BJ (cell line): Measurements from ENCODE around the gene ABCC1. TPM values are rescaled to one million over a fixed set of nuclear protein-coding genes. Genes with fewer than 3 reads are reported as not detected.

Experiments
- CTCF ChIA-PET: fragments of 350-600 bp; formaldehyde crosslinking; extraction: SDS; loops from one replicate; lab custom pipeline; 2021; ENCODE audit warnings: antibody characterized with exemption, inconsistent platforms; lab: Yijun Ruan, JAX
- POLR2A ChIA-PET: fragments of 300-600 bp; sonication (Branson Sonifier 250); formaldehyde crosslinking; extraction: SDS; loops from one replicate; lab custom pipeline; 2021; ENCODE audit warnings: antibody characterized with exemption; lab: Charles Lee
- DNase-seq: peaks from one replicate; pipeline ENCODE4 v3.0.0-alpha.2; 2011; ENCODE audit warnings: low read depth
- H3K27me3 ChIP-seq: 2 replicates; pipeline ENCODE4 v1.6.0; 2011; ENCODE audit warnings: low read length; ENCODE audit not compliant: control insufficient read depth, insufficient read depth
- H3K36me3 ChIP-seq: 2 replicates; pipeline ENCODE4 v1.5.1; 2011; ENCODE audit warnings: low read length; ENCODE audit not compliant: control insufficient read depth, insufficient read depth
- H3K4me3 ChIP-seq: 2 replicates; pipeline ENCODE4 v1.5.1; 2011; ENCODE audit warnings: low read depth, mild to moderate bottlenecking, control low read depth, low read length
- polyA plus RNA-seq: library from polyadenylated mRNA; depleted of rRNA; stranded (reverse); fragments of >200 nt; gene quantifications from 2 replicates; pipeline ENCODE4 v1.2.3, GENCODE V29; 2011
- TF ChIP-seq, protein P1 (sequence below): IDR thresholded peaks from 2 replicates; pipeline ENCODE4 v1.5.1; 2011; ENCODE audit warnings: low read depth, mild to moderate bottlenecking, control low read depth, inconsistent platforms, low read length, moderate library complexity; ENCODE audit not compliant: insufficient read depth

The ABCC1 gene
- polyA plus RNA-seq, 1 experiment, result 27.3 TPM

DNA sequence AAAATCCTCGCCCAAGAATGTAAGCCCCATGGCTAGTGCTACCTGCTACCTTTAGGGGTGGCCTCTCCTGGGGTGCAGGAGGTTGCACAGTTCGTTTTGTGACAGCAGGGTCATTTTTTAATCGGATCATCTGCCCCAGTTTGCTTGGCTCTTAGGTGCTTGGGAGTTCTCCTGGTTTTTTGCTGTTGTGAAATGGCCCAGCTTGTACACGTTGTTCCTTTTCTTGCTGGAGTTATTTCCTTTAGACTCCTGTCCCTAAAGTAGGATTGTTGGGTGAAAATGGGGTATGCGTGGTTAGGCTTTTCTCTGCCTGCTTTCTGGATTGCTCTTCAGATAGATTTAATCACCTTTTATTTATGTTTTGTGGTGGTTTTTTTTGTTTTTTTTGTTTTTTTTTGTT lies 25.8 kb downstream of the ABCC1 start:
- Histone ChIP-seq H3K36me3 (no peaks in the 10 kb centered on the region), H3K27me3 (no peaks in the 10 kb centered on the region), H3K4me3 (no peak overlapping the region)
- ChIA-PET CTCF (no interaction called here), POLR2A (no interaction called here)
- TF ChIP-seq, protein P1, sequence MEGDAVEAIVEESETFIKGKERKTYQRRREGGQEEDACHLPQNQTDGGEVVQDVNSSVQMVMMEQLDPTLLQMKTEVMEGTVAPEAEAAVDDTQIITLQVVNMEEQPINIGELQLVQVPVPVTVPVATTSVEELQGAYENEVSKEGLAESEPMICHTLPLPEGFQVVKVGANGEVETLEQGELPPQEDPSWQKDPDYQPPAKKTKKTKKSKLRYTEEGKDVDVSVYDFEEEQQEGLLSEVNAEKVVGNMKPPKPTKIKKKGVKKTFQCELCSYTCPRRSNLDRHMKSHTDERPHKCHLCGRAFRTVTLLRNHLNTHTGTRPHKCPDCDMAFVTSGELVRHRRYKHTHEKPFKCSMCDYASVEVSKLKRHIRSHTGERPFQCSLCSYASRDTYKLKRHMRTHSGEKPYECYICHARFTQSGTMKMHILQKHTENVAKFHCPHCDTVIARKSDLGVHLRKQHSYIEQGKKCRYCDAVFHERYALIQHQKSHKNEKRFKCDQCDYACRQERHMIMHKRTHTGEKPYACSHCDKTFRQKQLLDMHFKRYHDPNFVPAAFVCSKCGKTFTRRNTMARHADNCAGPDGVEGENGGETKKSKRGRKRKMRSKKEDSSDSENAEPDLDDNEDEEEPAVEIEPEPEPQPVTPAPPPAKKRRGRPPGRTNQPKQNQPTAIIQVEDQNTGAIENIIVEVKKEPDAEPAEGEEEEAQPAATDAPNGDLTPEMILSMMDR, result no peak
- DNase-seq, result no peak

DNA sequence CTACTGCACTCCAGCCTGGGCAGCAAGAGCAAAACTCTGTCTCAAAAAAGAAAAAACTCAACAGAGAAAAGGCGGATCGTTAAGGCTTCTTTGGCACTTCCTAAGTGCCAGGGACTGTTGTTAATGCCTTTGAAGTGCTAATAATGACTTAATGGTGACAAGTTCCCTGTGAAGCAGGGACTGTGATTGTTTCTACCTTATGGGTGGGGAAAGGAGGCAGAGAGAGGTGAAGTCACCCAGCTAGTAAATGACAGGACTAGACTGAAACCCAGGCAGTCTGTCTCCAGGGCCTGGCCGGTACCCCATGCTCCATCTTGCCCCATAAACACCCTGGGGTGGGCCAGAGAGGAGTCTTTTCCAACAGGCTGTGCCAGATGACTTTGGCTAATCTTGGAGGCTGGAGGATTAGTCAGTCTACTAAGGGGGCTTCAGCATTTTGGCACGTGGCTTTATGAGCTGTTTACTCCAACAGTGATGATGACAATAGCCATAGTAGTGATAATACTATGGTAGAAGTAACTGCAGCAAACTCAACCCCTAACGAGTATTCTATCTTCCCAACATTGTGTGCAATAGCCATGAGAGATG lies 26.9 kb downstream of the ABCC1 start:
- DNase-seq, result no peak
- no peak overlapping the region for H3K4me3 ChIP-seq
- H3K36me3 ChIP-seq, result no peaks in the 10 kb centered on the region
- ChIA-PET CTCF (no interaction called here), POLR2A (no interaction called here)
- TF ChIP-seq, protein P1, result no peak
- H3K27me3 ChIP-seq, result no peaks in the 10 kb centered on the region

DNA sequence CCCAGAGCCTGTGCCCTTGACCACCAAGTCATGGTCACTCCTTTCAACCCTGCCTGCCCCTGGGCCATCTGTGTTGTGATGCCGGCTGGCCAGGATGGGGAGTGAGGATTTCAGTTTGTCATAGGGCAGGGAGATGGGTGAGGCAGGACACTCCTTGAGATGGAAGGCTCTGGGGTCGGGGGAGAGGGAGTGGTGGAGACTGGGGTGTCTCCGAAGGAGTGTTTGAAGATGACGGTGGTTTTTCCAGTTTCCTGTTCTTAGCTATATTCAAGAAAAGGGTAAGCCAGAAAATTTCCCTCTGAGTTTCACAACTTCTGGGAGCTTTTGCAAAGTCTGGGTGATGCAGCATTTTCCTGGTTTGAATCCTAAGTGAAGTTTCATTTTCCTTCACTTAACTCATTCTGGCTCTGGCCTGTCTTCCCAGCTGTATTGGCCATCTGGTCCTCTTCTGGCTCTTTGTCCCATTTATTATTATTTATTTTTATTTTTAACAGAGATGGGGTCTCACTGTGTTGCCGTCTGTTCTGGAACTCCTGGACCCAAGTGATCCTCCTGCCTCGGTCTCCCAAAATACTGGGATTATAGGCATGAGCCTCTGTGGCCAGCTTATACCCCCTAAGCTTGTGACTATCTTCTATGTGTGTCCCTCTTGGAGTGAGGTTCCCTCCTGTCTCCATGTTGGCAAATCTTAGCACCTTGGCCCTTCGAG lies 27.7 kb downstream of the ABCC1 start:
- no peak overlapping the region for H3K4me3 ChIP-seq
- H3K36me3 ChIP-seq, result no peaks in the 10 kb centered on the region
- no peaks in the 10 kb centered on the region for H3K27me3 ChIP-seq
- peak; percentile 51 for DNase-seq
- ChIA-PET POLR2A (no interaction called here), CTCF (no interaction called here)
- TF ChIP-seq, protein P1, result no peak

DNA sequence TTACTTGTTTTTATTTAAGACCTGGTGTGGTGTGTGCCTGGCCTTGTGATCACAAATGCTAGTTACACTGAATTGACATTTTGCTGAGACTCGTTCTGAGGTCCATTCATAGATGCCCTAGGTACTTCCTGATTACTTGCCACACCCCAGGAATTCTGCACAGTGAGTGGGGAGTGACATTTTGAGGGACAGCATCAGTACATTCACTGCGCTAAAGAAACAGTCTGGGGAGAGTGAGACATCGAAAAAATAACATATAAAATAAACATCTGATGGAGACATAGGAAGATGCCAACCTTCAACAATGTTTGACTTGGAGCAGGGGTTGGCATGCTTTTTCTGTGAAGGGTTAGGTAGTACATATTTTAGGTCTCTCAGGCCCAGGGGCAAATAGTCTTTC lies 30.4 kb downstream of the ABCC1 start:
- Histone ChIP-seq H3K4me3 (no peak overlapping the region), H3K27me3 (no peaks in the 10 kb centered on the region), H3K36me3 (no peaks in the 10 kb centered on the region)
- ChIA-PET CTCF (no interaction called here), POLR2A (no interaction called here)
- no peak for DNase-seq
- TF ChIP-seq, protein P1, result no peak

DNA sequence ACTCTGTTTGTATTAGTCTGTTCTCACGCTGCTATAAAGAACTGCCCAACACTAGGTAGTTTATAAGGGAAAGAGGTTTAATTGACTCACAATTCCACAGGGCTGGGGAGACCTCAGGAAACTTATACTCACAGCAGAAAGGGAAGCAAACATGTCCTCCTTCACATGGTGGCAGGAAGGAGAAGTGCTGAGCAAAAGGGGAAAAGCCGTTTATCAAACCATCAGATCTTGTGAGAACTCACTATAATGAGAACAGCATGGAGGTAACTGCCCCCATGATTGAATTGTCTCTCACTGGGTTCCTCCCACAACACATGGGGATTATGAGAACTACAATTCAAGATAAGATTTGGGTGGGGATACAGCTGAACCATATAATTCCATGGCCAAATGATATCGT lies 30.9 kb downstream of the ABCC1 start:
- CTCF ChIA-PET, result no interaction called here
- Histone ChIP-seq H3K27me3 (no peaks in the 10 kb centered on the region), H3K4me3 (no peak overlapping the region), H3K36me3 (no peaks in the 10 kb centered on the region)
- TF ChIP-seq, protein P1, result no peak
- no peak for DNase-seq
- POLR2A ChIA-PET, result no interaction called here
